SK-MEL-5 (cell line): Measurements from ENCODE around the gene PHF1. TPM values are rescaled to one million over a fixed set of nuclear protein-coding genes. Genes with fewer than 3 reads are reported as not detected.

ENCODE experiments used
- DNase-seq: peaks from one replicate; pipeline ENCODE4 v3.0.0-alpha.2; 2016; ENCODE audit warnings: low read depth, low spot score
- in situ Hi-C: cut with HindIII; loops from 2 replicates; pipeline ENCODE4 v1.10.0; 2016; ENCODE audit warnings: low sequenced_read_pairs, high pct_unique_total_duplicates, low pct_unique_long_range_greater_than_20kb
- total RNA-seq: library from RNA; depleted of rRNA; stranded (reverse); fragments of >200 nt; shearing (Covaris generic); gene quantifications from 2 replicates; pipeline ENCODE4 v1.2.3, GENCODE V29; 2014

The PHF1 gene
- total RNA-seq, 1 experiment from 2014 or later = 20.6 TPM

GRCh38 chr6:33440649-33441309 is 30.0 kb downstream of the PHF1 start:
- no peak for DNase-seq
- in situ Hi-C loops = no loop called here

DNA sequence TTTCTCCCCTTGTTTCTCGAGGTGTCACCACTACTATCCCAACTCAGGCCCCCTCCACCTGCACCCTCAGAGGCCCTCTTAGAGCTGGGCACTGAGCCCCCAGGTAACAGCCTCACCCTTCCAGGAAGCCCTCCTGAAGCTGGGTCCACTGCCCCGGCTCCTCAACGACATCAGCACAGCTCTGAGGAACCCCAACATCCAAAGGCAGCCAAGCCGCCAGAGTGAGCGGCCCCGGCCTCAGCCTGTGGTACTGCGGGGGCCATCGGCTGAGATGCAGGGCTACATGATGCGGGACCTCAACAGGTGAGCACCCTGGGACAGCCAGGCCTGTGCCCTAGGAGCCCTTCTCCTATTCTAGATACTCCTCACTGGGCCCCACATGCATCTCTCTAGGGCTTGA is 30.6 kb downstream of the PHF1 start:
- in situ Hi-C loops = no loop called here
- DNase-seq = no peak

DNA sequence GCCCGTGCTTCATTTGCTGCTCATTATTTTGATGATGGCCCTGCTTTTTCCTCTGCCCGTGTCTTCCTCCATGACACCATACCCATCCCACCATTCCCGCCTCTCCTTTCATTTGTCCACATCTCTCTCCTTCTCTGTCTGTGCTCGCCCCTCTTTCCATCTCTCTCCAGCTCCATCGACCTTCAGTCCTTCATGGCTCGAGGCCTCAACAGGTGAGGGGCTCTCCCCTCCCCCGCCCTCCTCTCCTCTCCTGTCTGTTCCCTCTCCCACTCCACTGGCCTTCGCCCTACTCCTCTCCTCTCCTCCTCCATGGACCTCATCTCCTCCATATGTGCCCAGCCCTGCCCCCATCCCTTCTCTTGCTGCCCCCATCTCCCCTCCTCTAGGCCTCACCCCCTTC is 31.5 kb downstream of the PHF1 start:
- in situ Hi-C loops = no loop called here
- no peak for DNase-seq

DNA sequence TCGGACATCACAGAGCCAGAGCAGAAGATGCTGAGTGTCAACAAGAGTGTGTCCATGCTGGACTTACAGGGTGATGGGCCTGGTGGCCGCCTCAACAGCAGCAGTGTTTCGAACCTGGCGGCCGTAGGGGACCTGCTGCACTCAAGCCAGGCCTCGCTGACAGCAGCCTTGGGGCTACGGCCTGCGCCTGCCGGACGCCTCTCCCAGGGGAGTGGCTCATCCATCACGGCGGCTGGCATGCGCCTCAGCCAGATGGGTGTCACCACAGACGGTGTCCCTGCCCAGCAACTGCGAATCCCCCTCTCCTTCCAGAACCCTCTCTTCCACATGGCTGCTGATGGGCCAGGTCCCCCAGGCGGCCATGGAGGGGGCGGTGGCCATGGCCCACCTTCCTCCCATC is 32.2 kb downstream of the PHF1 start:
- in situ Hi-C loops = no loop called here
- DNase-seq = no peak

- in situ Hi-C loops = no loop called here
- no peak for DNase-seq
Measured at GRCh38 chr6:33443619-33444504, 33.0 kb downstream of the PHF1 start.

GRCh38 chr6:33445119-33445603 is 34.3 kb downstream of the PHF1 start:
- in situ Hi-C loops = no loop called here
- DNase-seq = no peak

GRCh38 chr6:33446356-33446755 is 35.5 kb downstream of the PHF1 start:
- in situ Hi-C loops = no loop called here
- DNase-seq = no peak

DNA sequence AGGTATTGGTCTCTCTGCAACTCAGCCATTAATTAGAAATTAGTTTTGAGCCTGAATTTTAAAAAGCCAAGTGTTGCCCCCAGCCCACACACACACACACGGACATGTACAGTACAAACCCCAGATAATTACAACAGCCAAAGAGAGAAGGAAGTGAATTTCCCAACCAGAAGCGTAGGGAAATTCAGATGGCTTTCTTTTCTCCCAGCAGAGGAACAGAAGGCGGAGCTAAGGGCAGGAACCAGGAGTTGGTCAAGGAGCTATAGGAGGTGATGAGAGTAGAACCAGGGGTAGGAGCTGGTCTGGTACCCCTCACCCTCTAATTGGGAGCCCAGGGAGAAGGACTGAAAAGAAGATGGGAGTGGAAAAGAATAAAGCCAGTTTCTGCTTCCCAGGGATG is 39.6 kb downstream of the PHF1 start:
- in situ Hi-C loops = no loop called here
- DNase-seq = no peak

- DNase-seq = no peak
- in situ Hi-C loops = no loop called here
Measured at GRCh38 chr6:33451606-33452005, 40.8 kb downstream of the PHF1 start.

GRCh38 chr6:33452496-33452895 is 41.7 kb downstream of the PHF1 start:
- DNase-seq = no peak
- in situ Hi-C loops = no loop called here

GRCh38 chr6:33453393-33454008 is 42.7 kb downstream of the PHF1 start:
- in situ Hi-C loops = no loop called here
- no peak for DNase-seq

- DNase-seq = peak; percentile 95
- in situ Hi-C loops = no loop called here
Measured at GRCh38 chr6:33454009-33454946, 43.5 kb downstream of the PHF1 start, which contains the start of gene ZBTB9. TSS of gene ZBTB9 (plus strand) at chr6:33454576. CDS start at chr6:33455101, 525 bp downstream.

DNA sequence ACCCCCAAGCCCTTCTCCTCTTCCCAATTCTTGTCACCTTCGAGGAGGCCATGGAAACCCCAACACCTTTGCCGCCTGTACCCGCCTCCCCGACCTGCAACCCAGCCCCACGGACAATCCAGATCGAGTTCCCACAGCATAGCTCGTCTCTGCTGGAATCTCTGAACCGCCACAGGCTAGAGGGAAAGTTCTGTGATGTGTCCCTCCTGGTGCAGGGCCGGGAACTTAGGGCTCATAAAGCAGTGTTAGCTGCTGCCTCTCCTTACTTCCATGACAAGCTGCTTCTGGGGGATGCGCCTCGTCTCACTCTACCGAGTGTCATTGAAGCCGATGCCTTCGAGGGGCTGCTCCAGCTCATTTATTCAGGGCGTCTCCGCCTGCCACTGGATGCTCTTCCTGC is 44.2 kb downstream of the PHF1 start:
- in situ Hi-C loops = no loop called here
- no peak for DNase-seq

DNA sequence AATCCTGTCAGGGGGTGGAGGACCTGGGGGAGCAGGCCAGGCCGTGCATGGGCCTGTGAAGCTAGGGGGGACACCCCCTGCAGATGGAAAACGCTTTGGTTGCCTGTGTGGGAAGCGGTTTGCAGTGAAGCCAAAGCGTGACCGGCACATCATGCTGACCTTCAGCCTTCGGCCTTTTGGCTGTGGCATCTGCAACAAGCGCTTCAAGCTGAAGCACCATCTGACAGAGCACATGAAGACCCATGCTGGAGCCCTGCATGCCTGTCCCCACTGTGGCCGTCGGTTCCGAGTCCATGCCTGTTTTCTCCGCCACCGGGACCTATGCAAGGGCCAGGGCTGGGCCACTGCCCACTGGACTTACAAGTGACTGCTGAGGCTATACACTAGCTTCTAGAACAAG is 45.3 kb downstream of the PHF1 start:
- DNase-seq = no peak
- in situ Hi-C loops = no loop called here

DNA sequence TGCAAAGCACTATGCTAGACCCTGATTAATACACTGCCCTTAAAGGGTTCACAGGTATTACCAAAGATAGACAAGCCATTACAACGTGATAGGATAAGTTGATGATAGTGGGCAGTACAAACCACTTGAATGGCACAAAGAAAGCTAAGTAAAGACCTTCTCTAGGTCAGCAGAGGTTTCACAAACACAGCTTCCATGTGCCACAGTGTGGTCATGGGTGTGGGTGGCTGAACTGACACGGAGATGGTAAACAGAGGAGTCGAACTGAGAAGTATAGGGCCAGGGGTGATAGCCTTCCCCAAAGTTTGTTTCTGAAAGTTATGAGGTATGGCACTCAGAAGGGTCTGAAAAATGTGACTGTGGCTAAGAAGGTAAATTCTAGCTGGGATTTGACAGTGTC is 47.9 kb downstream of the PHF1 start:
- in situ Hi-C loops = no loop called here

DNA sequence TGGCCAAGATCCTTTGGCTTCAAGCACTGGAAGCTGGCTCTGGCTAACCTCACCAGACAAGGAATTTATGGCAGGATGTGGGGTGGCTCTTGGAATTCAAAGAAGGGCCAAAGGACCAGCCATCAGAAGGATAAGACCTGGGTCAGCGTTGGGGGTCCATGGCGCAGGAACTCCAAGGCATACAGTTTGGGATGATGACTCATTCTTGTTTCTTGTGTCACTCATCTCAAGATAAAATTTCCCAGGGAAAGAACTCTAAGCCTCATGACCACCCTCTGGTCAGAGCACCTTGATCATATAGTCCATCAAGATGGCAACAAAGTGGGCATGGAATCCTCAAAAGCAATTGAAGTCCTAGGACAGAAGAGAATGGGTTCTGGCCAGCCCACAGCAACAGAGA is 48.4 kb downstream of the PHF1 start:
- DNase-seq = no peak
- in situ Hi-C loops = no loop called here

More for the DNA sequence above, 47.9 kb downstream of the PHF1 start:
- no peak for DNase-seq
